GM21737 (cell line): ENCODE measurements around the gene SHANK1.

Experiments
- ATAC-seq: cut with Tn5 transposase; IDR thresholded peaks from one replicate; pipeline ENCODE4 v1.9.1; 2021; ENCODE audit warnings: mild to moderate bottlenecking, moderate library complexity; ENCODE audit not compliant: unreplicated experiment

SHANK1 gene

DNA sequence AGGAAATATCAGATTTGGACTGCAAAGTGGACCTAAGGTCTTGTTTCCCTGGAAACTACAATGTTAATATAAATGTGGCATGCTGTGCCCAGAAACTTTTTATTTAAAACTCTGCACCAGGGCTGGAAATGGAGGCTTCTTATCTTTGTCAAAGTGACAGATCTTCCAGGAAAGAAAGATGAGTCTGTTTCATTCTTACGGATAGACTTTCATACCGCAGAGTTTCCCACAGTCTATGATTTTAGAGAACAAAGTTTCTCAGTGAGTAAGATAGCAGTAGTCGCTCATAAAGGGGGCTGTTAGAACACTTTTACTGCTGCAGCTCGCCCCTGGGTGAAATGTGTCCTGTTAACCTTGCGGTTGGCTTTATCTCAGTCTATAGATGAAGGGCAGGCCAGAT, 10.3 kb upstream of the SHANK1 start:
- ATAC-seq, result no peak

DNA sequence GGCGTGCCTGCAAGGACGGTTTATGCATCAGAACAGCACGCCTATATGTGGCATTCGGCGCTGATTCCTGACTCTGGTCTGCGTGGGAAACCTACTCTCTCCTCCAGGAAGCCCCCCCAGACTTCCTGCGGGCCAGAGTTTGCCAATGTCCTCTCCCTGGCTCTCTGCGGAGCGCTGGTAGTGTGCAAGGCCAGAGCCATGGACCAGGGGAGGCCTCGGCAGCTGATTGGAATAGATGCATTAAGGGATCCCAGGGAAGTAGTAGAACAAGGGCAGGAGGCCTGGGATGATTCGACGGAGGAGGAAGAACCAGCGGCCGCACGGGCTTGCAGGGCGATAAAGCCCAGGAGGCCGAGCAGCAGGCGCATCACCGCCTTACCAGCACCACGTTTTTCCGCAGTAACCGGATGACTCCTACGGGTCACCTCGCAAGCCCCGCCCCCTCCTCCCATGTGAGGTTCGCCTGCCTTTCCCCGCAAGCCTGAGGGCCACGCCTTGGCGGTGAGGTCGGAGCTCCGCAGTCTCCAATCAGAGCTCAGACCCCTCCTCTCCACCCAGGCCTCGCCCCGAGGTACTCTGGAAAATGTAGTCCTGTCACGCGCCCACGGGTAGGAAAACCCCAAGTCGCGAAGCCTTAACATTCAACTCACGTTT, 8.6 kb upstream of the SHANK1 start:
- ATAC-seq, result no peak

DNA sequence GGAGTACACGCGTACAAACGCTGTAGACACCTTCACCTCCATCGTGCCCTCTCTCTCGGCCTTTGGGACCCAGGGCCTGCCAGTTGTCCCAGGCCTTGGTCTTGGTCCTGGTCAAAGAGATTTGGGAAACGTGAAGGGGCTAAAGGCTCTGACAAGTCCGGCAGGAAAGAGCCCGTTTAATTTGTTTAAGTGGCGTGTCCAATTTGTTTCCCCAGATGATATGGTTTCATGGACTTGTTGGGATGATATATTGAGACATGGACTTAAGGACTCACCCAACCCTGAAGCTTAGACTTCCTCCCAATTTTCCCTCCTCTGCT, 6.3 kb upstream of the SHANK1 start:
- no peak for ATAC-seq

DNA sequence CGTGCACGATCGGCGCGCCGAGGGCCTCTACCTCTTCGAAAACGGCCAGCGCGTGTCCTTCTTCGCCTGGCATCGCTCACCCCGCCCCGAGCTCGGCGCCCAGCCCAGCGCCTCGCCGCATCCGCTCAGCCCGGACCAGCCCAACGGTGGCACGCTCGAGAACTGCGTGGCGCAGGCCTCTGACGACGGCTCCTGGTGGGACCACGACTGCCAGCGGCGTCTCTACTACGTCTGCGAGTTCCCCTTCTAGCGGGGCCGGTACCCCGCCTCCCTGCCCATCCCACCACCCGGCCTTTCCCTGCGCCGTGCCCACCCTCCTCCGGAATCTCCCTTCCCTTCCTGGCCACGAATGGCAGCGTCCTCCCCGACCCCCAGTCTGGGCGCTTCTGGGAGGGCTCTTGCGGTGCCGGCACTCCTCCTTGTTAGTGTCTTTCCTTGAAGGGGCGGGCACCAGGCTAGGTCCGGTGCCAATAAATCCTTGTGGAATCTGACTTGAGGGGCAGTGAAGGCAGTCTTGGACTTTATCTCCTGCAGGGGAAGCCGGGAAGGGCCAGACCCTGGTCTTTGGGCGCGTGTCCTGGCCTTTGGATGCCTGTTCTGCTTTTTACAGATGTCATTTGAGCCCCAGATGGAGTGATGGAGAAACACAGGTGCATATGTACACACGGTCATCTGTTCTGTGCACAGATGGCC, 5.8 kb upstream of the SHANK1 start:
- no peak for ATAC-seq

DNA sequence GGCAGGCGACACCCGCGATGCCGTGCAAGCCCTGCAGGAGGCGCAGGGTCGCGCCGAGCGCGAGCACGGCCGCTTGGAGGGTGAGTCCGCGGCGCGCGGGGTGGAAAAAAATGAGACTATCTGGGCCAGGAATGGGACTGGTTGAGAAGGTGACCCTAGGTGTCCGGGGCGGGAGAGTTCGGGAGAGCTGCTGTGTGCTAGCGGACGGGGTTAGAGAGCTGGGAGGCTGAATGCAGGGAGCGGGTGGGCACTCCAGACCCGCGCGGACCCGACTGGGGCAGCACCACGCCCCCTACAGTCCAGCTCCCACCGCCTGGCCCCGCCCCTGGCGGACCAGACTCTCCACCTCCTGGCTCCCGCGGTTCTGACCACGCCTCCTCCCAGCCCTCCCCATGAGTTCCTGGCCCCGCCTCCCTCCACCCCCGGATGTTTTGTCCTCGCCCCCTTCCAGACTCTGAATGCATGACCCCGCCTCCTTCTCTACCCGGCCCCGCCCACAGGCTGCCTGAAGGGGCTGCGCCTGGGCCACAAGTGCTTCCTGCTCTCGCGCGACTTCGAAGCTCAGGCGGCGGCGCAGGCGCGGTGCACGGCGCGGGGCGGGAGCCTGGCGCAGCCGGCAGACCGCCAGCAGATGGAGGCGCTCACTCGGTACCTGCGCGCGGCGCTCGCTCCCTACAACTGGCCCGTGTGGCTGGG, 5.1 kb upstream of the SHANK1 start:
- peak; percentile 72 for ATAC-seq

DNA sequence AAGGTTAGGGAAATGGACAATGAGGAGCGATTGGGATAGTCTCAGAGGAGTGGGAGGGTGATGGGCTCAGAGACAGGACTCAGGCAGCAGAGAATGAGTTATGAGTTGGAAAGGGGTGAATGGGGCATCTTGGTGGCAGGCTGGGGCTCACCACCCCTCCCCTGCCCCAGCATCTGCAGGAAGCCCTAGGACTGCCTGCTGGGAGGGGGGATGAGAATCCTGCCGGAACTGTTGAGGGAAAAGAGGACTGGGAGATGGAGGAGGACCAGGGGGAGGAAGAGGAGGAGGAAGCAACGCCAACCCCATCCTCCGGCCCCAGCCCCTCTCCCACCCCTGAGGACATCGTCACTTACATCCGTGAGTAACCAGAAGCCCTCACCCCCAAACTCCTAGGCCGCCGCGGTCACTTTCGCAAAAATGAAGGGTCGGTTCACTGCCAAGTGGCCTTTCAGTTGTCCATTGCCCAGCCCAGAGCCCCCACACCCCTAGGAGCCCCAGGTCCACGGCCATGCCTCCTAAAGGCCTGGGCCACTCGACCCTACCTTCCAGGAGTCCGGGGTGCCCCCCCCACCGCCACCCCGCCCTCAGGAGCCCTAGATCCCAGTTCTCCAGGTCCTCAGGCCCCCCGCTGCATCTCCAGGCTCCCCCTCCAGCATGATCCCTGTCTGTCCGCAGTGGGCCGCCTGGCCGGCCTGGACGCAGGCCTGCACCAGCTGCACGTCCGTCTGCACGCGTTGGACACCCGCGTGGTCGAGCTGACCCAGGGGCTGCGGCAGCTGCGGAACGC, 4.3 kb upstream of the SHANK1 start:
- no peak for ATAC-seq

DNA sequence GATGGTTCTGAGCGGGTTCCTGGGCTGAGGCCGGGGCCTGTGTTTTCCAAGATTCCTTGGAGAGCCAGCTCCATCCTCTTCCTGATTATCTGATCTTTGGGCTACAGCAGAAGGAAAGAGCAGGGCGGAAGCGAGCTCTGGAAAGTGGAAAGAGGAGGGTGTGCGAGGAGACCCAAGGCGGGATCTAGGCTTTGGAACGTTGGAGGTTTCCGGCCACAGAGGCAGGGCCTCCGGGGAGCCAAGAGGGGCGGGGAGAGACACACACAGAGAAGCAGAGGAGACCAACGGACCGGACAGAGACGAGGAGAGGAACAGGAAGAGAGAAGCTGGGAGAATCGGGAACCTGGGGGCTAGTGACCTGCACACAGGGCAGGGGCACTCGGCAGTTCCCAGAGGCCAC, 3.5 kb upstream of the SHANK1 start, which contains the start of gene CLEC11A:
TSS of gene CLEC11A (plus strand) at position 296 of the 400 bp plus-strand sequence. CDS start 162 bp downstream, outside the sequence.
- no peak for ATAC-seq

DNA sequence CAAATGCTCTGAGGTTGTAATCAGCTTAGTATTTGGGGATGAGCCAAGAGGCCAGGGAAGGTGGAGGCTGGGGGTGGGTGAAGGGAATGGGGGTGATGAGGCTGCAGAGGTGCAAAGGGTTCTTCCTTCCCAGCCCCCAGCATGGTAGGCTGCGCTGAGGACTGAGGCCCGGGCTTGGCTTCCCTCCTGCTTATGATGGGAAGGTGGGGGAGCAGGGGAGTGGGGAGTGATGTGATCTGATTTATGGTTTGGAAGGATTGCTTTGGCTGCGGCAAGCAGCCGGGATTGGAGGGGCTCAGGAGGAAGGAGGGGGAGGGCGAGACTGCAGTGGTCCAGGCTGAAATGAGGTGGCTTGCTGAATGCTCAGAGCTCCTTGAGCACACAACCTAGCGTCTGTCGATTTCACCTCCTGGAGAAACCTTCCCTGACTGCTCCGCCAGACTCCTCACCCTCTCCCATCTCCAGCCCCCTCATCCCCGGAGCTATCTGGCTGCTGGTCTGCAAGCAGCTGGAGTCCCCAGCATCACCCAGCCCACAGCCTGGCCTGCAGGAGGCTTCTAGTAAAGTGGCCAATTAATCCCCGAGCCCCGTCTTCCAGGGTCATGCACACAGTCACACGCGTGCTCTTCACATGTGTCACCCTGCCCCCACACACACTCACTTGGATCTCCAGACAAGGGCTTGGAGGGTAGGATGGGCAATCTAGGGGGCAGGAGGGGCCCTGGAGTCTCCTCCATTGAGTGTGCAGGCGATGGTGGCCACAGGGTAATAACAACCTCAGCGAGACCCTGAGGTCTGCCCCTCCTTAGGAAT, 2.8 kb upstream of the SHANK1 start:
- no peak for ATAC-seq

DNA sequence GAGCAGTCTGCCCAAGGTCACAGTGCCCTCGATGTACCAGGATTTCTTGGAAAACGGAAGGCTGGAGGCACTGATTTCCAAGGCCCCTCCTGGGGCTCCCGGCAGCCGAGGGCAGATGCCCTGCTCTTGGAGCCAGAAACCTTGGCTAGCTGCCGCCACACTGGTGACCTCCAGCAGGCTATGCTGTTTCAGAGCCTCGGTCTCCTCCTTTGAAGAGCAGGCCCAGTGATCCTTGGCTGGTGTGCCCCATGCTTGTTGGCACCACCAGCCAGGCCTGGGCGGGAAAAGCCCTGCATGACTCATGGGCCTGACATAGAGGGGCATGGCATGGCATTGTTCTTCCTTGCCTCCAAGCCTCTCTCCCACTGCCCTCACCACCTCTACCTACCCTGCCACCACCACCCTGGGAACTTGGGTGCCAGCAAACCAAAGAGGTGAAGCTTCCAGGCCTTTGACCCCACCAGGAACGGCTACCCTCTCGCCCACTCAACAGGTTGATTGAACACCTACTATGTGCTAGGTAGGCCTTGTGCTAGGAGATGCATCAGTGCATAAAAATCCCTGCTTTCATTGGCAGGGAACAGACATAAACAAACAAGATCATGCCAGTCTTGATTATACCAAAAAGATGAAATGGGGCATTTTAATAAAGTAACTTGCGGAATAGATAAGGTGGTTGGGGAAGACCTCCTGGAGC, 2.0 kb upstream of the SHANK1 start:
- no peak for ATAC-seq

DNA sequence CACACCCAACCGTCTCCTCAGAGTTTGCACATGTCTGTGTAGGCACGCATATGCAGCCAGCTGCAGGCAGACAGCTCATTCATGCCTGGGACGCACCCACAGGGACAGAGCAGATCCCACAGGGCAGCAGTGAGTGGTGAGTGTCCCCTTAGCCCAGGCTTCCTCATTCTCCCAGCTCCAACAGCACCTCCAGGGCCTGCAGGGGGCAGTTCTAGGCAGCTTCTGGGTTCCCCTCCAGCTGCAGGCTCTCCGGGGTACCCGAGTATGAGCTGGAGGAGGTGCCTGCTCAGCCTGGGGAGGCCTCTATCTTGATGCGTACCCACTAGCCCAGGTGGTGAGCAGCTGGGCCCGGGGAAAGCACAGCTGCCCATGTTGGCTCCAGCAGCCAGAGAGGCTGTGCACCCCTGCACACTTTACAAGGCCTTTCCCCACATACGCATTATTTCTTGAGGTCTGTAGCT, 1.3 kb upstream of the SHANK1 start:
- ATAC-seq, result no peak

DNA sequence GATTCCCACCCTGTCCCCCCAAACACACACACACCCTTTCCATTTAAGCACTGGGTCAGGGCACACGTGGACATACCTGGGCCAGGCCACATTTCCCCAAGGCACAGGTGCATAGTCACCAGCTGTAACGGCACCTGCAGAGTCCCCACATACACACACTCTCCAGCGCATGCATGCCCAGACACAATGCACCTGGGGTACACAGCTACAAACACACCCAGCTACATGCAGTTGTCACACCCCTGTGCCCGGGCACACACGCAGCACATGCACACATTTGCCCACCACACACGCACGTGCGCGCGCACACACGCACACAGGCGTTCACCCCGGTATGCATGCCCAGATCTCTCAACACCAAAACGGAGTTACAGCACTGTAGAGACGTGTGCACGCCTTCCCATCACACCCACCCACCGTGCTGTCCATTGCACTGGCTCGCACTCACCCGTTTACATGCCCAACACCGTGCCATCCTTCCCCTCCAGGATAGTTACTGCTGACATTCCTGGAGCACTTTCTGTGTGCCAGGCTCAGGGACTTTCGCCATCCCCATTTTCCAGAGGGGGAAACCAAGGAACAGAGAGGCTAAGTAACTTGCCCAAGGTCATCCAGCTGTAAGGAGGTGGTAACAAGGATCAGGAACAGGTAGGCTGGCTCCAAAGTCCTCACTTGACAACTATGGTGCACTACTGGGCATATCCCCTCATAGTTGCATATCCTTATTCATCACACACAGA, 749 bp upstream of the SHANK1 start:
- ATAC-seq, result no peak

DNA sequence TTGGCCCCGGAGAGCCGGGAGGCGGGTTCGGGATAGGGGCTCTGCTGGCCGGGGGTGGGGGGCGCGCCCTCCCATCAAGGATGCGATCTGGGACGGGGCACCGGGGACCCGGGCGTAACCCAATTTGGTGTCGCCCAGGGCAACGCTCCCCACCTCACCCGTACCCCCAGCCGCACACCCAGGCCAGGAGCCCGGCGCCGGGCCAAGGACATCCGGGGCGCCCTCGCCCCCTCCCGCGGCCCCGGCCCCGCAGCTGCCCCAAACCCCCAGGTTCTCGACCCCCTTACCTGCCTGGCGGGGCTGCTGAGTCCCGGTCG, 525 bp downstream of the SHANK1 start:
- ATAC-seq, result no peak

DNA sequence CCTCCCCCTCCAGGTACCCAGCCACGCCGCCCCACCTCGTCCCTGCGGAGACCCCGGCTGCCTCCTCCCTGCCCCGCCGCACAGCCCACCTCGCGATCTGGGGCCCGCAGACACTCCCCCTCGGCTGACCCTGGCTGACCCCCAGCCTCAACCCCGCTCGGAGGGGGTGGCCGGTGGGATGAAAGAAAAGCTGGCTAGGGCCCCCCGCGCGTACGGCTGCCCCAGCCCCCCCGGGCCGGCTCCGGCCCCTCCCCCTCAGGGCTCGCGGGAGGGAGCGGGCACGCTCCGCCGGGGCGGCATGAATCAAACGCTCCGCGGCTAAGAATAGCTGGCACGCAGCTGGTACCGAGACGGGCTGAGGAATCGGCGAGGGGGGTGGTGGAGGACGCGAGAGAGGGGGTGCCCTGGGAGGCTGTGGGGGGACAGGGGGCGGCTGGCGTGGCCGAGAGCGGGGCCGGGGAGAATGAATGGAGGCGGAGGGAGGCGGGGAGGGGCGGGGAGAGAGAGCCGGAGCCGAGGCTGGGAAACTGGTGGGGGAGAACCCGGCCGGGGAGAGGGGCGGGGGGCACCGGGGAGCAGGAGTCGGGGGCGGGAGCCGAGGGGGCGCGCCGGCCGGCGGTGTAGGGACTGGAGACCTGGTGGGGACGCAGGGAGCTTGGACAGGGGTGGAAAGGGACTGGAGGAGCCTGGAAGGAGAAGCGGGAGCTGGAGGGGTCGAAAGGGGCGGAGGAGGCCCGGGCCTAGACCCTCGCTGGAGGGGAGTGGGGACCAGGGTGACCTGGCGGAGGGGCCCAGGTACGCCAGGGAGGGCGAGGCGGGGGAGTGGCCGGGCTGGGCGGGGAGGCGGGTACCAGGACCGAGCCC, 1.1 kb downstream of the SHANK1 start:
- ATAC-seq, result no peak

DNA sequence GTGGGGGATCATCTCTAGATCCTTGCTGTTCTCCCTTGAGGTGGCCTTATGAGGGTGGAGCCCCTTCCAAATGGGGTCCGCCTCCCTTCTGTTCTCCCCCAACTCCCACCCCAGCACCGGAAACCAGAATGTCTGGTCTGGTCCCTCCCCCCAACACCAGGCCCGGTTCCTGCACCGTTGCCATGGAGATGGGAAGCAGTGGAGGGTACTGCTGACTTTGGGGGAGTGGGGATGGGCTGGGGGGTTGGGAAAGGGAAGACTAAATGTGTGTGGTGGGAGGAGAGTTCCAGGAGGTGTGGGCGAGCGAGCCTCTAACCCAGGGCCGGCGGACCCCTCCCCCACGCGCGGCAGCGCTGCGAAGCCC, 1.7 kb downstream of the SHANK1 start:
- ATAC-seq, result no peak

DNA sequence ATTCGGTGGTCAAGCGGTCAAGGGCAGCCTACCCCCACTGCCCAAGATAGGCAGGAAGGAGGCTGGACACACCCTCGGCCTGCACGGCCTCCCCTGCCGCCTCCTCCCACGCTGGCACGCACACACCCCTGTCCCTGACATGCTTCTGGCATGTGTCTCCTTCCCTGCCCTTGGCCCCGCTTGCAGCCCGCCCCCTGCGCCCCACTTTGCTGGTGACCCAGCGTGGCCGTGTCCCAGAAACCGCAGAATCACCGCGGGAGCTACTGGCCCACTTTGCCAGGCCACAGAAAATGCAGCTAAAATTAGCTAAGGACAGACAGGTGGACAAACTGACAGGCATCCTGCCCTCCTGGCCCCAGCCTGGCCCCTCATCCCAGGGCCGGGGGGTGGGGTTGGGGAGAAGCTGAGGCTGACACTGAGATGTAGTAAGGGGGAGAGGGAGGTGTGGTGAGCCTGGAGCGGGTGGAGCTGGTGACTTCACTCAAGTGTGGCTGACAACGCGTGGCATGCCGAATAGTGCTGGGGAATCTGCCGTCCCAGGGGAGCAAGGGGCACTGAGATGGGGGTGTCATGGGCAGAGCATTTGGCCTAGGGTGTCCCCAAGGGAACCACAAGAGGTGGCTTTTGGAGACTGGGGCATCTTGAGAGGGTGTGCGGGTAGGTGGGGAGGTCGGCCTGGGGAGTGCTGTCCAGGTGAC, 2.4 kb downstream of the SHANK1 start:
- no peak for ATAC-seq

DNA sequence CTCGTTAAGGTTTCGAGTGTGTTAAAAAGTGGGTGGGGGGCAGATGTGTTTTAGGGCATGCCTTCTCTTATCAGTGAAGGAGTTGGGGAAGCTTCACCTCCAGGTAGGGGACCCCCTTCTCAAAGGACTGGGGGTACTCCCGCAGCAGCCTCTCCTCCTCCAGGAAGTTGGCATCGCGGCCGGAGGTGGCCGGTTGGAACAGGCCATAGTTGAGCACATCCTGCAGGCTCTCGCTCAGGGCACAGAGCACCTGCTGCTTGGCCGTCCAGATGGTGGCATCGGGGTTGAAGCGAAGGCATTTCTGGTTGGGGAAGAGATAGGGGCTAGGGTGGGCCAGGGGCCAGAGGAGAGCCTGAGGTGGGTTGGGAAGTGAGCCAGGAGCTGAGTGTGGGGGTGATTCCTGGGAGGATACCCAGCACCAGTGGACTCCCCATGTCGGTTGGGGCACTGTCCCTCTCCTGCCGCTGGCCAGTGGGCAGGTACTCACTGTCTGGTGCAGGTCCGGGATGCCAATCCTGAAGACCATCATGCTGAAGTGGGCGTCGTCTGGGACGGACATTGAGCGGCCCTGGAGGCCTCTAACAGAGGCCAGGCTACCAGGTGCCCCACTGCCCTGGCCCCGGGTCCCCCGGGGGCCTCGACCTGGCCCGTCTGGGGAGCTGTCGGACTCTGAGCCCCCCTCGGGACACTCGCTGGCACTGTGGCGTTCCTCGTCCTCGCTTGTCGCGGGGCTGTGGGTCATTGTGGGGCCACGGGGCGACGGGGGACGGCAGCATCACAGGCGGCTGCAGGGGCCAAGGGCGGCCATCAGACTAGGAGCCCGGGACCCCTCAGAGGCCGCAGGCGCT, 3.2 kb downstream of the SHANK1 start:
- ATAC-seq, result no peak
